ENCODE measurements around the gene CUEDC1. TPM values are rescaled to one million over a fixed set of nuclear protein-coding genes. Genes with fewer than 3 reads are reported as not detected.

The CUEDC1 gene
- total and polyA plus RNA-seq, 2 of the 4 experiments (the other 2 are of a cell fraction) = 4.1 to 21.2 TPM

GRCh38 chr17:57984936-57985674 is 29.9 kb upstream of the CUEDC1 start:
- CTCF ChIA-PET = no interaction called here
- Histone ChIP-seq H2BK15ac (ENCODE audit: low read depth, low read length) (no peak overlapping the region), H3K23ac (ENCODE audit: low read depth, low read length) (peak overlapping the region; percentile 90), H4K20me1 (ENCODE audit: insufficient read depth, low read length) (peaks cover 46% of the 10 kb centered on the region), H3K79me1 (ENCODE audit: low read depth in 1 of 2, low read length in 2 of 2) (peaks cover 14 to 67% of the 10 kb centered on the region in 2 experiments; a peak in 3 of 4 replicates), H2BK5ac (ENCODE audit: low read depth, low read length, poor library complexity, severe bottlenecking) (peak overlapping the region; percentile 77), H3K4me1 (ENCODE audit: control insufficient read depth, insufficient read depth, low read length) (peaks cover 28% of the 10 kb centered on the region), H3K27me3 (ENCODE audit: control insufficient read depth, insufficient read depth, low read length) (no peaks in the 10 kb centered on the region), H3K4me2 (ENCODE audit: low read depth, low read length) (peak overlapping the region; percentile 90), H2AK9ac (replicated peaks; ENCODE audit: low read depth, low read length, poor library complexity) (no peak overlapping the region), H2AK5ac (ENCODE audit: low read depth, low read length) (no peak overlapping the region; the same call in 1 of the 2 replicates), H4K5ac (ENCODE audit: low read depth, low read length) (peak overlapping the region; percentile 57; the same call in 1 of the 2 replicates), H3K4ac (ENCODE audit: low read depth, low read length) (peak overlapping the region; percentile 77), H3K14ac (replicated peaks; ENCODE audit: low read depth, low read length) (peak overlapping the region; percentile 61), H3K36me3 (ENCODE audit: control insufficient read depth, insufficient read depth, low read length) (peaks cover 15% of the 10 kb centered on the region), H4K8ac (ENCODE audit: low read depth in 2 of 2, low read length in 2 of 2) (peak overlapping the region in 1 of 2 experiments; percentile 23; a peak in 1 of 4 replicates), H3K9me1 (ENCODE audit: insufficient read depth, low read length) (peaks cover 12% of the 10 kb centered on the region), H3K27ac (ENCODE audit: insufficient read depth, low read length) (peak overlapping the region; percentile 79; the same call in 1 of the 2 replicates), H2AFZ (replicated peaks; ENCODE audit: low read length, poor library complexity) (no peak overlapping the region), H3K4me3 (ENCODE audit: insufficient read depth, low read depth, low read length) (peak overlapping the region; percentile 9; the same call in 1 of the 2 replicates), H3K18ac (ENCODE audit: low read depth, low read length) (peak overlapping the region; percentile 63), H3K56ac (ENCODE audit: extremely low read depth, insufficient read depth, low read length) (peak overlapping the region; percentile 39; the same call in 1 of the 2 replicates), H2BK20ac (ENCODE audit: low read depth, low read length) (peak overlapping the region; percentile 53; the same call in 1 of the 2 replicates), H4K91ac (ENCODE audit: insufficient read depth, low read depth, low read length) (no peak overlapping the region), H2BK120ac (ENCODE audit: low read depth, low read length) (no peak overlapping the region), H3K9ac (ENCODE audit: low read depth, low read length) (peak overlapping the region; percentile 80), H3K9me3 (ENCODE audit: control insufficient read depth, insufficient read depth, low read length) (no peaks in the 10 kb centered on the region)
- ATAC-seq (ENCODE audit: low read depth) (no peak), DNase-seq (no peak)
- TF ChIP-seq RAD21 (IDR thresholded peaks at IDR 0.05; ENCODE audit: low read length) = no peak
- no peak for TF ChIP-seq NFE2L2 (IDR thresholded peaks at IDR 0.05; ENCODE audit: low read depth, low read length)
- TF ChIP-seq MXI1 (IDR thresholded peaks at IDR 0.05; ENCODE audit: borderline replicate concordance, low read depth, low read length) = no peak
- TF ChIP-seq BHLHE40 (IDR thresholded peaks at IDR 0.05; ENCODE audit: low read depth, low read length) = no peak
- no peak for TF ChIP-seq FOS (IDR thresholded peaks at IDR 0.05; ENCODE audit: low read depth, low read length)
- TF ChIP-seq RCOR1 (IDR thresholded peaks at IDR 0.05; ENCODE audit: insufficient replicate concordance, low read length) = no peak
- no peak for TF ChIP-seq CTCF (conservative IDR thresholded peaks at IDR 0.05; ENCODE audit: low read depth, low read length)
- TF ChIP-seq CEBPB (IDR thresholded peaks at IDR 0.05; ENCODE audit: low read depth, low read length) = no peak
- TF ChIP-seq MAZ (IDR thresholded peaks at IDR 0.05; ENCODE audit: borderline replicate concordance, low read depth, low read length) = no peak
- no peak for TF ChIP-seq RFX5 (IDR thresholded peaks at IDR 0.05; ENCODE audit: low read depth, low read length)
- TF ChIP-seq POLR2A (IDR thresholded peaks at IDR 0.05; ENCODE audit: low read depth, low read length) = no peak
- TF ChIP-seq USF2 (IDR thresholded peaks at IDR 0.05; ENCODE audit: low read depth, low read length) = no peak
- TF ChIP-seq CHD1 (IDR thresholded peaks at IDR 0.05; ENCODE audit: low read depth, low read length) = no peak
- TF ChIP-seq ELK1 (IDR thresholded peaks at IDR 0.05; ENCODE audit: borderline replicate concordance, low read depth, low read length) = no peak
- BruUV-seq (replicated peaks) = no TSS peak
- POLR2A ChIA-PET (ENCODE audit: unreplicated experiment) = interaction anchor here (1.1 to 1.5 kb wide), 4 partner anchors 30 to 130 kb away, joined by 4 to 8 read pairs (median 6); partner anchors contain the start of gene CUEDC1
- dilution Hi-C loops (cut with HindIII; ENCODE audit: low sequenced_read_pairs, unreplicated experiment) = loop anchor here (25.0 kb wide), 1 partner anchor 123 kb away; the partner anchor contains the start of gene MRPS23
- in situ Hi-C loops (cut with MboI; ENCODE audit: low sequenced_read_pairs) = no loop called here
- intact Hi-C loops (cut with micrococcal nuclease) = no loop called here
- no CpG with 5 or more reads among the region's 4 CpGs for WGBS, 2 experiments (ENCODE audit: extremely low coverage in 2 of 2, insufficient read length in 1 of 2)

Measured in IMR-90 (cell line).